Activated naive CD4-positive, alpha-beta T cell treated with anti-CD3 and anti-CD28 coated beads for 36 hours (primary cell): ENCODE measurements around the gene CYP2J2. TPM values are rescaled to one million over a fixed set of nuclear protein-coding genes. Genes with fewer than 3 reads are reported as not detected.
"Not testable (repeated sequence)": the region's sequence is repeated elsewhere in the genome, so short reads cannot be mapped to it uniquely, and the experiment has no call there.

Experiments
- CTCF ChIA-PET: fragments of 350-600 bp; sonication (Branson Sonifier 250); formaldehyde crosslinking; loops from one replicate; lab custom pipeline; 2021; ENCODE audit warnings: antibody characterized with exemption; lab: Charles Lee
- DNase-seq: peaks from one replicate; pipeline ENCODE4 v3.0.0-alpha.2; 2020
- H3K27ac Mint-ChIP-seq: one replicate; pipeline ENCODE4 v1.8.0; 2021; ENCODE audit warnings: mild to moderate bottlenecking, mixed read lengths
- H3K27me3 Mint-ChIP-seq: one replicate; pipeline ENCODE4 v1.8.0; 2021; ENCODE audit warnings: low read depth, mixed read lengths
- H3K36me3 Mint-ChIP-seq: one replicate; pipeline ENCODE4 v1.8.0; 2021; ENCODE audit warnings: low read depth, mixed read lengths
- H3K4me1 Mint-ChIP-seq: one replicate; pipeline ENCODE4 v1.8.0; 2021; ENCODE audit warnings: low read depth, mixed read lengths
- H3K4me3 Mint-ChIP-seq: one replicate; pipeline ENCODE4 v1.8.0; 2021; ENCODE audit warnings: mild to moderate bottlenecking, moderate library complexity, mixed read lengths
- H3K9me3 Mint-ChIP-seq: one replicate; pipeline ENCODE4 v1.8.0; 2021; ENCODE audit warnings: mixed read lengths
- intact Hi-C: fragments of 100-400 bp; cut with micrococcal nuclease; formaldehyde crosslinking; loops from one replicate; pipeline ENCODE4 v1.15.1; 2023
- total RNA-seq, 2 experiments: library from RNA; stranded (reverse); gene quantifications; one replicate each; pipeline ENCODE4 v1.2.3, GENCODE V29; 2021

CYP2J2 gene
- total RNA-seq, 2 experiments from 2014 or later, result 2.3 to 2.6 TPM

DNA sequence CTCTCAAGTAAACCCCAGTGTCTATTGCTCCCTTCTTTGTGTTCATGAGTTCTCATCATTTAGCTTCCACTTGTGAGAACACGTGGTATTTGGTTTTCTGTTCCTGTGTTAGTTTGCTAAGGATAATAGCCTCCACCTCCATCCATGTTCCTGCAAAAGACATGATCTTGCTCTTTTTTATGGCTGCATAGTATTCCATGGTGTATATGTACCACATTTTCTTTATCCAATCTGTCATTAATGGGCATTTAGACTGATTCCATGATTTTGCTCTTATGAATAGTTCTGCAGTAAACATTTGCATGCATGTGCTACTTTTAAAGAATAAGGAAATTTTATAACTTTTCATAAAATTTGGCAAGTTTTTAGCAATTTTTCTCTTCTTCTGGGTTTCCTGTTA, 71.3 kb downstream of the CYP2J2 start:
- H3K4me1 Mint-ChIP-seq, H3K27me3 Mint-ChIP-seq, H3K27ac Mint-ChIP-seq, DNase-seq, H3K4me3 Mint-ChIP-seq, intact Hi-C loops, H3K9me3 Mint-ChIP-seq: not testable (repeated sequence)
- CTCF ChIA-PET, result interaction anchor here (1.1 kb wide), 1 partner anchor 92 kb away, joined by 5 read pairs; no protein-coding TSS in a partner anchor
- peaks cover 12% of the 10 kb centered on the region for H3K36me3 Mint-ChIP-seq

DNA sequence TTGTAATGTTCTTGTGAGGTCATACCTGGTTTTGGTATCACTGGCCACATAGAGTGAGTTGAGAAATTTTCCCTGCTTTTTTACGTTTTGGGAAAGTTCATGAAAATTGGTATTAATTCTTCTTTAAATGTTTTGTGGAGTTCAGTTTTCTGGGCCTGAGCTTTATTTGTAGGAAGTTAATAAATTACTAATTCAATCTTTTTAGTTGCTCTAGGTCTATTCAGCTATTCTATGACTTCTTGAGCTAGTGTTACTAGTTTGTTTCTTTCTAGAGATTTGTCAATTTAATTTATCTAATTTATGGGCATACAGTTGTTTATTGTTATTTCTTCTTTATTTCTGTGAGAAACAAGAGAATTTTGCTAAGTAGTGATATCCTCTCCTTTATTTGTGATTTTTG, 74.5 kb downstream of the CYP2J2 start:
- Mint-ChIP-seq H3K4me3 (no peak overlapping the region), H3K27me3 (no peaks in the 10 kb centered on the region), H3K27ac (no peak overlapping the region), H3K4me1 (no peaks in the 10 kb centered on the region), H3K9me3 (no peaks in the 10 kb centered on the region), H3K36me3 (peaks cover 26% of the 10 kb centered on the region)
- DNase-seq, result no peak
- CTCF ChIA-PET, result interaction anchor here (1.0 kb wide), 1 partner anchor 93 kb away, joined by 3 read pairs; no protein-coding TSS in a partner anchor
- intact Hi-C loops, result no loop called here

GRCh38 chr1:59846895-59847282, 79.7 kb downstream of the CYP2J2 start:
- Mint-ChIP-seq H3K4me1 (no peaks in the 10 kb centered on the region), H3K36me3 (peaks cover 26% of the 10 kb centered on the region), H3K27ac (no peak overlapping the region), H3K9me3 (no peaks in the 10 kb centered on the region), H3K27me3 (no peaks in the 10 kb centered on the region), H3K4me3 (no peak overlapping the region)
- CTCF ChIA-PET, result no interaction called here
- intact Hi-C loops, result no loop called here
- no peak for DNase-seq

DNA sequence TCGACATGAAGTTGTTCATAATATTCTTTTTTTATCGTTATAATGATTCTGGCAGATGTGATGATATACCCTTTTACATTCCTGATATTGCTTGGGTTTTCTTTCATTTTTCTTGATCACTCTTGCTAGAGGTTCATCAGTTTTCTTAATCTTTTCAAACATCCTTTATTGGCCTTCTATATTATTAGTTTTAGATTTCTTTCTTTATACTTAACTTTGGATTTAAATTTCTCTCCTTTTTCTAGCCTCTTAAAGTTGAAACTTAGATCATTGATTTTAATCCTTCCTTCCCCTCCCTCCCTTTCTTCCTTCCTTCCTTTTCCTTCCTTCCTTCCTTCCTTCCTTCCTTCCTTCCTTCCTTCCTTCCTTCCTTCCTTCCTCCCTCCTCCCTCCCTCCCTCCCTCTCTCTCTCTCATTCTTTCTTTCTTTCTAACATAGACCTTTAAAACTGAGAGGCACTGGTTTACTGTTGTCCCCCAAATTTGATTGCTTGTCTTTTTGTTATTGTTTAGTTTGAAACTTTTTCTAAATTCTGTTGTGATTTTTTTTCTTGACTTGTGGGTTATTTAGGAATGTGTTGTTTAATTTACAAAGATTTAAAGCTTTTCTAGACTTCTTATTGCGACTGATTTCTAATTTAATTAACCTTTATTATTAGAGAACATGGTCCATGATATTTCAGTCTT, 80.2 kb downstream of the CYP2J2 start:
- Mint-ChIP-seq H3K36me3 (peaks cover 26% of the 10 kb centered on the region), H3K27me3 (no peaks in the 10 kb centered on the region), H3K27ac (no peak overlapping the region), H3K9me3 (no peaks in the 10 kb centered on the region), H3K4me1 (no peaks in the 10 kb centered on the region), H3K4me3 (no peak overlapping the region)
- CTCF ChIA-PET, result no interaction called here
- intact Hi-C loops, result no loop called here
- no peak for DNase-seq

DNA sequence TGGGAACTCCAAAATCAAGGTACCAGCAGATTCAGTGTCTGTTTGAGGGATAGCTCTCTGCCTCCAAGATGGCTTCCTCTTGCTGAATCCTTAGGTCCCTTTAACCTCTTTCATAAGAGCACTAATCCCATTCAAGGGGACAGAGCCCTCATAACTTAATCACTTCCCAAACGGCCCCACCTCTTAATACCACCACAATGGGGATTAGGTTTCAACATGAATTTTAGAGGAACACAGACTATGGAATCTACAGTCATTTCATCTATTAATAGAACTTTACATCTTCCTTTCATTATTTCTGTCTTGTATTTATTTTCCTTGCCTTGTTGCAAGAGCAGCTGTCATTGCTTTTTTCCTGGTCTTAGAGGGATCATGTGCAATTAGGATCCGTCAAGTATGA, 81.5 kb downstream of the CYP2J2 start:
- no peaks in the 10 kb centered on the region for H3K4me1 Mint-ChIP-seq
- H3K27ac Mint-ChIP-seq, result no peak overlapping the region
- no peak for DNase-seq
- no peaks in the 10 kb centered on the region for H3K9me3 Mint-ChIP-seq
- H3K4me3 Mint-ChIP-seq, result no peak overlapping the region
- peaks cover 20% of the 10 kb centered on the region for H3K36me3 Mint-ChIP-seq
- intact Hi-C loops, result no loop called here
- no peaks in the 10 kb centered on the region for H3K27me3 Mint-ChIP-seq
- CTCF ChIA-PET, result no interaction called here

Other genes with a start within 250 kb of the CYP2J2 start
- 10 to 100 TPM; 16.0 to 17.7 TPM for gene HOOK1, start 111.8 kb downstream of the CYP2J2 start, total RNA-seq
- not detected for gene C1orf87, start 147.0 kb upstream of the CYP2J2 start, total RNA-seq